Kidney epithelial cell (primary cell): ENCODE data around the gene MTUS2. TPM values are rescaled to one million over a fixed set of nuclear protein-coding genes. Genes with fewer than 3 reads are reported as not detected.

ENCODE experiments used
- DNase-seq: peaks from one replicate; pipeline ENCODE4 v3.0.0-alpha.2; 2010; ENCODE audit warnings: low read depth
- H3K27me3 ChIP-seq: 2 replicates; pipeline ENCODE4 v1.6.0; 2011; ENCODE audit warnings: low read length; ENCODE audit not compliant: control insufficient read depth, insufficient read depth
- H3K36me3 ChIP-seq: 2 replicates; pipeline ENCODE4 v1.5.1; 2011; ENCODE audit warnings: low read length; ENCODE audit not compliant: control insufficient read depth, insufficient read depth
- H3K4me3 ChIP-seq: 2 replicates; pipeline ENCODE4 v1.5.1; 2011; ENCODE audit warnings: low read depth, mild to moderate bottlenecking, control low read depth, low read length
- CTCF ChIP-seq: IDR thresholded peaks from 2 replicates; pipeline ENCODE4 v1.5.1; 2011; ENCODE audit warnings: mild to moderate bottlenecking, moderate library complexity, low read length, control low read depth, inconsistent platforms; ENCODE audit not compliant: insufficient read depth, poor library complexity, severe bottlenecking
- total RNA-seq: library from RNA; depleted of rRNA; stranded (reverse); fragments of >200 nt; gene quantifications from 2 replicates; pipeline ENCODE4 v1.2.3, GENCODE V29; 2015

Gene MTUS2
- total RNA-seq, 1 donor from 2014 or later, result 0.25 TPM

GRCh38 chr13:28849441-28849840 lies 29.3 kb downstream of the MTUS2 start:
- Histone ChIP-seq H3K36me3 (no peaks in the 10 kb centered on the region), H3K4me3 (no peak overlapping the region), H3K27me3 (no peaks in the 10 kb centered on the region)
- TF ChIP-seq CTCF, result no peak
- no peak for DNase-seq

GRCh38 chr13:28850226-28850625 lies 30.1 kb downstream of the MTUS2 start:
- DNase-seq, result no peak
- no peak overlapping the region for H3K4me3 ChIP-seq
- H3K36me3 ChIP-seq, result no peaks in the 10 kb centered on the region
- no peak for TF ChIP-seq CTCF
- no peaks in the 10 kb centered on the region for H3K27me3 ChIP-seq

GRCh38 chr13:28851422-28851821 lies 31.3 kb downstream of the MTUS2 start:
- TF ChIP-seq CTCF, result no peak
- no peak overlapping the region for H3K4me3 ChIP-seq
- no peaks in the 10 kb centered on the region for H3K36me3 ChIP-seq
- DNase-seq, result no peak
- H3K27me3 ChIP-seq, result no peaks in the 10 kb centered on the region

GRCh38 chr13:28854657-28855056 lies 34.5 kb downstream of the MTUS2 start:
- no peaks in the 10 kb centered on the region for H3K36me3 ChIP-seq
- H3K4me3 ChIP-seq, result no peak overlapping the region
- no peak for TF ChIP-seq CTCF
- no peaks in the 10 kb centered on the region for H3K27me3 ChIP-seq
- DNase-seq, result no peak

- TF ChIP-seq CTCF, result no peak
- Histone ChIP-seq H3K4me3 (no peak overlapping the region), H3K27me3 (no peaks in the 10 kb centered on the region), H3K36me3 (no peaks in the 10 kb centered on the region)
- DNase-seq, result no peak
Observed at GRCh38 chr13:28856287-28856686, 36.1 kb downstream of the MTUS2 start.

- no peak for DNase-seq
- Histone ChIP-seq H3K4me3 (no peak overlapping the region), H3K27me3 (no peaks in the 10 kb centered on the region), H3K36me3 (no peaks in the 10 kb centered on the region)
- TF ChIP-seq CTCF, result no peak
Observed at GRCh38 chr13:28859069-28859468, 38.9 kb downstream of the MTUS2 start.
